Tibial nerve (tissue), 4 donors: ENCODE measurements around the gene PCDHB10. TPM values are rescaled to one million over a fixed set of nuclear protein-coding genes. Genes with fewer than 3 reads are reported as not detected.
"Not testable (repeated sequence)": the region's sequence is repeated elsewhere in the genome, so short reads cannot be mapped to it uniquely, and the experiment has no call there.

Source experiments
- DNase-seq, 2 donors: peaks; one replicate each; pipeline ENCODE4 v3.0.0-alpha.2; 2019; ENCODE audit warnings: low spot score in 2 of 2
- H3K27ac ChIP-seq, 4 donors: fragments of 200-600 bp; sonication (generic) in 3 of 4; one replicate each; pipeline ENCODE4 v1.5.1; 2017 to 2019; ENCODE audit warnings: mild to moderate bottlenecking in 1 of 4
- H3K27me3 ChIP-seq, 2 donors: fragments of 200-600 bp; sonication (generic) in 1 of 2; one replicate each; pipeline versions ENCODE4 v1.5.1 to v1.6.0; 2017 to 2019
- H3K36me3 ChIP-seq, 3 donors: fragments of 200-600 bp; sonication (generic); one replicate each; pipeline ENCODE4 v1.5.1; 2018 to 2019
- H3K4me1 ChIP-seq, 4 donors: fragments of 200-600 bp; sonication (generic) in 3 of 4; one replicate each; pipeline ENCODE4 v1.5.1; 2017 to 2019
- H3K4me3 ChIP-seq, 4 donors: fragments of 200-600 bp; sonication (generic) in 3 of 4; one replicate each; pipeline ENCODE4 v1.5.1; 2017 to 2019; ENCODE audit warnings: mild to moderate bottlenecking in 1 of 4, moderate library complexity in 1 of 4
- H3K9me3 ChIP-seq, 4 donors: fragments of 200-600 bp; sonication (generic) in 3 of 4; one replicate each; pipeline ENCODE4 v1.5.1; 2017 to 2019
- EP300 ChIP-seq, 2 donors: sonication (generic); formaldehyde crosslinking; IDR thresholded peaks; one replicate each; pipeline ENCODE4 v1.6.1; 2017; ENCODE audit warnings: antibody characterized with exemption in 2 of 2, mild to moderate bottlenecking in 1 of 2
- POLR2A ChIP-seq, 2 donors: fragments of 450-650 bp; IDR thresholded peaks; one replicate each; pipeline ENCODE4 v1.6.1; 2017; ENCODE audit warnings: antibody characterized with exemption in 2 of 2, mild to moderate bottlenecking in 2 of 2, moderate library complexity in 2 of 2
- WGBS, 2 donors: methylation state at CpG; one replicate each; pipeline ENCODE4 v1.1.5; 2018; 5-methylcytosine and 5-hydroxymethylcytosine counted together
- total RNA-seq, 4 donors: library from RNA; depleted of rRNA; stranded (reverse); fragments of >200 nt; gene quantifications; one replicate each; pipeline ENCODE4 v1.1.0, GENCODE V29; 2016
- TF ChIP-seq, protein P1 (sequence below), 5 experiments: fragments of 200-600 bp in 3 of 5; fragments of 450-650 bp in 2 of 5; sonication (generic) in 3 of 5; IDR thresholded peaks; one replicate each; pipeline ENCODE4 v1.5.1; 2016 to 2019; ENCODE audit warnings: antibody characterized with exemption in 5 of 5, mild to moderate bottlenecking in 3 of 5, moderate library complexity in 2 of 5

The PCDHB10 gene
- total RNA-seq, 4 donors from 2014 or later = 4.8 to 10.4 (median 5.6) TPM

- Histone ChIP-seq H3K27ac (no peak overlapping the region), H3K27me3 (no peaks in the 10 kb centered on the region), H3K9me3 (peaks cover 0 to 99% (median 28%) of the 10 kb centered on the region in 4 donors), H3K36me3 (no peaks in the 10 kb centered on the region), H3K4me3 (no peak overlapping the region), H3K4me1 (no peaks in the 10 kb centered on the region)
- TF ChIP-seq, protein P1, sequence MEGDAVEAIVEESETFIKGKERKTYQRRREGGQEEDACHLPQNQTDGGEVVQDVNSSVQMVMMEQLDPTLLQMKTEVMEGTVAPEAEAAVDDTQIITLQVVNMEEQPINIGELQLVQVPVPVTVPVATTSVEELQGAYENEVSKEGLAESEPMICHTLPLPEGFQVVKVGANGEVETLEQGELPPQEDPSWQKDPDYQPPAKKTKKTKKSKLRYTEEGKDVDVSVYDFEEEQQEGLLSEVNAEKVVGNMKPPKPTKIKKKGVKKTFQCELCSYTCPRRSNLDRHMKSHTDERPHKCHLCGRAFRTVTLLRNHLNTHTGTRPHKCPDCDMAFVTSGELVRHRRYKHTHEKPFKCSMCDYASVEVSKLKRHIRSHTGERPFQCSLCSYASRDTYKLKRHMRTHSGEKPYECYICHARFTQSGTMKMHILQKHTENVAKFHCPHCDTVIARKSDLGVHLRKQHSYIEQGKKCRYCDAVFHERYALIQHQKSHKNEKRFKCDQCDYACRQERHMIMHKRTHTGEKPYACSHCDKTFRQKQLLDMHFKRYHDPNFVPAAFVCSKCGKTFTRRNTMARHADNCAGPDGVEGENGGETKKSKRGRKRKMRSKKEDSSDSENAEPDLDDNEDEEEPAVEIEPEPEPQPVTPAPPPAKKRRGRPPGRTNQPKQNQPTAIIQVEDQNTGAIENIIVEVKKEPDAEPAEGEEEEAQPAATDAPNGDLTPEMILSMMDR (IDR thresholded peaks at IDR 0.05) = no peak
- TF ChIP-seq EP300 (IDR thresholded peaks at IDR 0.05) = no peak
- TF ChIP-seq POLR2A (IDR thresholded peaks at IDR 0.05) = no peak
- DNase-seq = no peak
- 33 to 47% methylated on average over 21 of the region's 21 CpGs for WGBS, 2 donors
These were observed 36.4 kb upstream of the PCDHB10 start for GRCh38 chr5:141155540-141156374.

DNA sequence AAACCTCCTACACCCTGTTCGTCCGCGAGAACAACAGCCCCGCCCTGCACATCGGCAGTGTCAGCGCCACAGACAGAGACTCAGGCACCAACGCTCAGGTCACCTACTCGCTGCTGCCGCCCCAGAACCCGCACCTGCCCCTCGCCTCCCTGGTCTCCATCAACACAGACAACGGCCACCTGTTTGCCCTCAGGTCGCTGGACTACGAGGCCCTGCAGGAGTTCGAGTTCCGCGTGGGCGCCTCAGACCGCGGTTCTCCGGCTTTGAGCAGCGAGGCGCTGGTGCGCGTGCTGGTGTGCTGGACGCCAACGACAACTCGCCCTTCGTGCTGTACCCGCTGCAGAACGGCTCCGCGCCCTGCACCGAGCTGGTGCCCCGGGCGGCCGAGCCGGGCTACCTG is 34.8 kb upstream of the PCDHB10 start:
- not testable (repeated sequence) for H3K4me1 ChIP-seq, DNase-seq, H3K27ac ChIP-seq, H3K27me3 ChIP-seq, H3K4me3 ChIP-seq, H3K36me3 ChIP-seq
- WGBS, 2 donors = 40 to 58% methylated on average over 10 to 22 of the region's 38 CpGs
- H3K9me3 ChIP-seq = peaks cover 0 to 97% (median 28%) of the 10 kb centered on the region in 4 donors

- DNase-seq, H3K27me3 ChIP-seq, H3K4me3 ChIP-seq, H3K27ac ChIP-seq, H3K36me3 ChIP-seq, H3K4me1 ChIP-seq: not testable (repeated sequence)
- WGBS, 2 donors = 41 to 44% methylated on average over 14 to 23 of the region's 28 CpGs
- H3K9me3 ChIP-seq = peaks cover 0 to 97% (median 29%) of the 10 kb centered on the region in 4 donors
These were observed 34.3 kb upstream of the PCDHB10 start for GRCh38 chr5:141157901-141158300.

GRCh38 chr5:141172381-141173204 is 19.6 kb upstream of the PCDHB10 start, which contains the start of gene PCDHB7:
Gene PCDHB7, plus strand, starts transcription at chr5:141172644. Its CDS starts 192 bp downstream, at chr5:141172836.
- 31 to 48% methylated on average over 20 of the region's 20 CpGs for WGBS, 2 donors
- Histone ChIP-seq H3K9me3 (peaks cover 0 to 79% (median 26%) of the 10 kb centered on the region in 4 donors), H3K27me3 (no peaks in the 10 kb centered on the region), H3K36me3 (peaks cover 0 to 13% (median 0%) of the 10 kb centered on the region in 3 donors), H3K4me1 (no peaks in the 10 kb centered on the region), H3K4me3 (peak within 1 kb of the TSS in 1 of 4 donors; percentile 34), H3K27ac (peak within 1 kb of the TSS in 1 of 4 donors; percentile 18)
- DNase-seq = no peak
- TF ChIP-seq, protein P1 (IDR thresholded peaks at IDR 0.05) = peak in 4 of 5 experiments; percentile 9 to 33 (median 28)
- no peak for TF ChIP-seq EP300 (IDR thresholded peaks at IDR 0.05)
- TF ChIP-seq POLR2A (IDR thresholded peaks at IDR 0.05) = no peak

DNA sequence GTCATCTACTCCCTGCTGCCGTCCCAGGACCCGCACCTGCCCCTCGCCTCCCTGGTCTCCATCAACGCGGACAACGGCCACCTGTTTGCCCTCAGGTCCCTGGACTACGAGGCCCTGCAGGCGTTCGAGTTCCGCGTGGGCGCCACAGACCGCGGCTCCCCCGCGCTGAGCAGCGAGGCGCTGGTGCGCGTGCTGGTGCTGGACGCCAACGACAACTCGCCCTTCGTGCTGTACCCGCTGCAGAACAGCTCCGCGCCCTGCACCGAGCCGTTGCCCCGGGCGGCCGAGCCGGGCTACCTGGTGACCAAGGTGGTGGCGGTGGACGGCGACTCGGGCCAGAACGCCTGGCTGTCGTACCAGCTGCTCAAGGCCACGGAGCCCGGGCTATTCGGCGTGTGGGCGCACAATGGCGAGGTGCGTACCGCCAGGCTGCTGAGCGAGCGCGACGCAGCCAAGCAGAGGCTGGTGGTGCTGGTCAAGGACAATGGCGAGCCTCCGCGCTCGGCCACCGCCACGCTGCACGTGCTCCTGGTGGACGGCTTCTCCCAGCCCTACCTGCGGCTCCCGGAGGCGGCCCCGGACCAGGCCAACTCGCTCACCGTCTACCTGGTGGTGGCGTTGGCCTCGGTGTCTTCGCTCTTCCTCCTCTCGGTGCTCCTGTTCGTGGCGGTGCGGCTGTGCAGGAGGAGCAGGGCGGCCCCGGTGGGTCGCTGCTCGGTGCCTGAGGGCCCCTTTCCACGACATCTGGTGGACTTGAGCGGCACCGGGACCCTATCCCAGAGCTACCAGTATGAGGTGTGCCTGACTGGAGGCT is 17.7 kb upstream of the PCDHB10 start:
- not testable (repeated sequence) for H3K27ac ChIP-seq, DNase-seq, H3K4me1 ChIP-seq, H3K27me3 ChIP-seq, H3K4me3 ChIP-seq
- Histone ChIP-seq H3K9me3 (peaks cover 0 to 82% (median 33%) of the 10 kb centered on the region in 4 donors), H3K36me3 (peaks cover 0 to 16% (median 0%) of the 10 kb centered on the region in 3 donors)
- WGBS, 2 donors = 53 to 62% methylated on average over 62 to 72 of the region's 79 CpGs

GRCh38 chr5:141175933-141176332 is 16.2 kb upstream of the PCDHB10 start:
- peaks cover 0 to 16% (median 0%) of the 10 kb centered on the region in 3 donors for H3K36me3 ChIP-seq
- H3K9me3 ChIP-seq = peaks cover 0 to 89% (median 31%) of the 10 kb centered on the region in 4 donors
- TF ChIP-seq POLR2A (IDR thresholded peaks at IDR 0.05) = no peak
- TF ChIP-seq, protein P1 (IDR thresholded peaks at IDR 0.05) = no peak
- TF ChIP-seq EP300 (IDR thresholded peaks at IDR 0.05) = no peak
- H3K27ac ChIP-seq = no peak overlapping the region
- no peaks in the 10 kb centered on the region for H3K4me1 ChIP-seq
- H3K27me3 ChIP-seq = peaks cover 0 to 8% of the 10 kb centered on the region in 2 donors
- DNase-seq = no peak
- 64 to 69% methylated on average over 1 of the region's 1 CpG for WGBS, 2 donors
- H3K4me3 ChIP-seq = no peak overlapping the region

GRCh38 chr5:141177577-141178191 is 14.5 kb upstream of the PCDHB10 start, which contains the start of gene PCDHB8:
Gene PCDHB8, plus strand, starts transcription at chr5:141177790. Its CDS starts 245 bp downstream, at chr5:141178035.
- not testable (repeated sequence) for H3K27me3 ChIP-seq, H3K4me3 ChIP-seq, H3K27ac ChIP-seq, H3K4me1 ChIP-seq, DNase-seq
- H3K9me3 ChIP-seq = peaks cover 0 to 89% (median 35%) of the 10 kb centered on the region in 4 donors
- WGBS, 2 donors = 31 to 42% methylated on average over 14 to 18 of the region's 18 CpGs
- H3K36me3 ChIP-seq = peaks cover 0 to 16% (median 0%) of the 10 kb centered on the region in 3 donors

- peaks cover 0 to 88% (median 36%) of the 10 kb centered on the region in 4 donors for H3K9me3 ChIP-seq
- H3K27ac ChIP-seq, H3K4me1 ChIP-seq, H3K27me3 ChIP-seq, DNase-seq, H3K4me3 ChIP-seq: not testable (repeated sequence)
- peaks cover 0 to 12% (median 0%) of the 10 kb centered on the region in 3 donors for H3K36me3 ChIP-seq
- WGBS, 2 donors = 45 to 58% methylated on average over 32 to 34 of the region's 39 CpGs
These were observed 12.8 kb upstream of the PCDHB10 start for GRCh38 chr5:141179371-141179770.
